GM12873 (cell line): ENCODE data around the gene DNAJC3.

Experiments
- TF ChIP-seq, protein P1 (sequence below): IDR thresholded peaks from 2 replicates; pipeline ENCODE4 v1.5.1; 2012; ENCODE audit warnings: low read depth, mild to moderate bottlenecking, moderate library complexity, low read length, control low read depth; ENCODE audit not compliant: insufficient read depth; ENCODE audit errors: missing control alignments

The DNAJC3 gene

GRCh38 chr13:95771905-95772304 is 95.0 kb downstream of the DNAJC3 start:
- TF ChIP-seq, protein P1, sequence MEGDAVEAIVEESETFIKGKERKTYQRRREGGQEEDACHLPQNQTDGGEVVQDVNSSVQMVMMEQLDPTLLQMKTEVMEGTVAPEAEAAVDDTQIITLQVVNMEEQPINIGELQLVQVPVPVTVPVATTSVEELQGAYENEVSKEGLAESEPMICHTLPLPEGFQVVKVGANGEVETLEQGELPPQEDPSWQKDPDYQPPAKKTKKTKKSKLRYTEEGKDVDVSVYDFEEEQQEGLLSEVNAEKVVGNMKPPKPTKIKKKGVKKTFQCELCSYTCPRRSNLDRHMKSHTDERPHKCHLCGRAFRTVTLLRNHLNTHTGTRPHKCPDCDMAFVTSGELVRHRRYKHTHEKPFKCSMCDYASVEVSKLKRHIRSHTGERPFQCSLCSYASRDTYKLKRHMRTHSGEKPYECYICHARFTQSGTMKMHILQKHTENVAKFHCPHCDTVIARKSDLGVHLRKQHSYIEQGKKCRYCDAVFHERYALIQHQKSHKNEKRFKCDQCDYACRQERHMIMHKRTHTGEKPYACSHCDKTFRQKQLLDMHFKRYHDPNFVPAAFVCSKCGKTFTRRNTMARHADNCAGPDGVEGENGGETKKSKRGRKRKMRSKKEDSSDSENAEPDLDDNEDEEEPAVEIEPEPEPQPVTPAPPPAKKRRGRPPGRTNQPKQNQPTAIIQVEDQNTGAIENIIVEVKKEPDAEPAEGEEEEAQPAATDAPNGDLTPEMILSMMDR, result no peak

GRCh38 chr13:95779522-95779921 is 102.6 kb downstream of the DNAJC3 start:
- TF ChIP-seq, protein P1, result no peak

DNA sequence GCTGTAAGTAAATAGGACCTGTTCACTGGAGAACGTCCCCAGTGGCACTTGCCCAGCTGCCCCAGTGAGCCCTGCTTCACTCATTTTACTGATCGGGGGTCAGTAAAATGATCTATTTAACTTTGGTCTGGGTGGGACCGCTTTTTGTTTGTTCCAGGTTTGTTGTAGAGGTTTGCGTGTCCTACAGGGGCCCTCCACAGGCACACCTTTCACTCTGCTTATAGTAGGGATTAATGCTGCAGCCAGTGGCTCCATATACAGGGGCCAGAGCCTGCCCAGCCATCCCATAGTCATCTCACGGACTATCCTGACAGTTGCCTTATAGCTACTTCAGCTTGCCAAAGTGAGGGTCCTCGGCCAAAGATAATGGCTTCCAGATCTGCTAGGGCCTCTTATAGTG is 104.1 kb downstream of the DNAJC3 start:
- TF ChIP-seq, protein P1, result no peak

- TF ChIP-seq, protein P1, result no peak
Observed at GRCh38 chr13:95783747-95784146, 106.8 kb downstream of the DNAJC3 start.

DNA sequence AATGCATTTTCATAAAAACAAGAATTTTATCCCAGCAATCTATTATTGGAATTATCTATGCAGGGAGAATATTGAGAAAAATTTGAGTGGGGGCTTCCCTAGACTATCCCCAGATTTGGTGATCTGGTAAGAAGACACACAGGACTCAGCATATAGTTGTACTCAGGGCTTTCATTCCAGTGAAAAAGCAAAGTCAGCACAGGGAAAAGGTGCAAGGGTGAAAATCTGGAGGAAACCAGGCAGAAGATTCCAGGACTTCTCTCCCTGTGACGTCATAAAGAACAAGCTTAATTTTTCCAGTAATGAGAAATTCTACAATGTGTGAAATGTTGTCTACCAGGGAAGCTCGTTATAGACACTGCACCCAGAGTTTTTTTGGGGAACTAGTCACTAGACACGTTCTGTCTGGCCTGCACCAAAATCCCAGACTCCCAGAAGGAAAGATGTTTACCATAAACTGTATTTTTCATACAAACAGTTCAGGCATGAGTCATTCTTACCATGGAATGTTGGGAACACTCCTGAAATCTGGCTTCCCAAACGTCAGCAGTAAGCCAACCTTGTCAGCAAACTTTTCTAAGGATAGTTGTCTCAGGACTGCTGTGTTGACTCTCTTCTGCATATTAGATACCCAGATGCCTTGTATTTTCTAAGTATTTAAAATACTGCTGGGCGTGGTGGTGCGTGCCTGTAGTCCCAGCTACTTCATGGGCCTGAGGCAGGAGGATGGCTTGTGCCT is 107.4 kb downstream of the DNAJC3 start:
- TF ChIP-seq, protein P1, result no peak

GRCh38 chr13:95784900-95785290 is 108.0 kb downstream of the DNAJC3 start:
- TF ChIP-seq, protein P1, result no peak

DNA sequence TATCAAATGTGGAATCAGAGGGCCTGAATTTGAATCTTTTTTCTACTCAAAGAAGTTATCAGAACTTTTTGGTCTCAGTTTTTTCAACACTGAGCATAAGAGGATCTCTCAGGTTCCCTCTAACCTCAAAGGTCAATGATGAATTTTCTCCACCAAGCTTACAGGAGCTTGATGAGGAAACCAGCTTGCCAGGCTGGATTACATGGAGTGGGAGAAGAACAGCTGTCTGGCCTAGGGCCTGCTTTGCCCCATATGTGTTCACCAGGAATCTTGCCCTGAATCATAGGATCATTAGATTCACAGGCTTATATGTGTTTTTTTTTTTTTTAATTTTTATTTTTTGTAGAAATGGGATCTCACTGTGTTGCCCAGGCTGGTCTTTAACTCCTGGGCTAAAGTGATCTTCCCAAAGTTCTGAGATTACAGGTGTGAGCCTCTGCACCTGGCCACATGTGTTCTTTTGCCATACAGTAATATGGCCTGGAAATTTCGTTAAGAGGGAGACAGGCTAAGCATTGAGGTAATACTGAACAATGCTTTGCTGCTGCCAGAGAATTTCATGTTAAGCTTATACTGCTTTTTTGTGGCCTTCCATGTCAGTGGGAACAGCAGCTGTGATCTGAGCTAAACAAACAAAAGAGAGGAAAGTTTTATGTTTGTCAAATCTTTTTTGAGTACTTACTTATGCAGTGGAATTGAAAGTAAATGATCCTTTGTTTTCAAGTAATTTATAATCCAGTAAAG is 110.6 kb downstream of the DNAJC3 start:
- TF ChIP-seq, protein P1, result no peak
